HG02642 (cell line): ENCODE data around the gene ABI1.
"Not testable (repeated sequence)": the region's sequence is repeated elsewhere in the genome, so short reads cannot be mapped to it uniquely, and the experiment has no call there.

ENCODE experiments used
- ATAC-seq: cut with Tn5 transposase; IDR thresholded peaks from one replicate; pipeline ENCODE4 v1.9.1; 2021; ENCODE audit warnings: mild to moderate bottlenecking; ENCODE audit not compliant: unreplicated experiment, poor library complexity

Gene ABI1

DNA sequence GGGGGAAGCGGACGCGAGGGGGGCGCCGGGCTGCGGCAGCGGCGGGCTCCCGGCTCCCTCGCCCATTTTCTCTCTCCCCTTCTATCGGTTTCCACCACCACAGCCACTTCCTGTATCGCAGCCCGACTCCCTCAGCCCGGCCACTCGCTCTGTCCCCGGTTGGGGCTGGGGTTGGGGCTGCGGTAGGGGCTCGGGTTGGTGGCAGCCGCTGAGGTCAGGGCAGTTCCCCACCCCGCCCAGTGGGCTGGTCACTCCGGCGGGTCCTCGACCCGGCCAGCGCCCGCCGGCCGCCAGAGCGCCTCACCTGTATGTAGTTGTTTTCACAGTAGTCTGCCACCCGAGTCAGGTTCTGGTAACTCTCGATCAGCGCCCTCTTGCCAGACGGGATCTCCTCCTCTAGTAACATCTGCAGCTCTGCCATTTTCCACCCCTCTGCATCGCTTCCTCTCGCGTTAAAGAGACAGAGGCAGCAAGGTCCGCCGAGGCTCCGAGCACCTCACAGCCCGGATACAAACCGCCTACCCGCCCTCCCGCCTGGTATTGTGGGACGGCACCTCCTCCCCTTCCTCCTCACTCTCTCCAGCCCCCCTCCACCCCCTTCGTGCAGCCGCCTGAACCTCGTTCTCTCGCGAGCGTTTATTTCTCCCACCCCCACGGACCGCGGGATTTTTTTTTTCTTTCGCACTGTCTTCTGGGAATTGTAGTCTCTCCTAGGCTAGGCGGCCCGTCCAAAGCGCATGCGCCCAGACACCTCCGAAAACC lies at the start of gene ABI1:
ABI1 (minus strand) TSS at position 516 of the 762 bp plus-strand sequence; CDS start at position 421, 95 bp downstream.
- ATAC-seq = peak; percentile 78

DNA sequence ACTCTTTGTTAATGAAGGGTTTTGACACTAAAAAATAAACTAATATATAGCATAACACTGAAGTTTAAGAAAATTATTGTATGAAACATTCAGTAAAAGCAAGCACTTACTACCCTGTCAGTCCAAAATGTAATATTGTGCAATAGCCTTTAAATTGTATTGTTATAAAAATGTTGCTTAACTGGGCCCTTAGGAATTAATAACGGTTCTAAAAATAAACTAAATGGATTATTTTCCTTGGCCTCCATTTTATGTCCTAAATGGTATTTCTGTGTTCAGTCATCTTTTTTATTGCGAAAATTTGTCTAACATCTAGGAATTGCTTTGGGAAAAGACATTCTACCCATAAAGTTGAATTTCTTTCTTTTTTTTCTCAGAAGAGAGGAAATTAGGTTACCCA lies 49.0 kb upstream of the ABI1 start:
- no peak for ATAC-seq

DNA sequence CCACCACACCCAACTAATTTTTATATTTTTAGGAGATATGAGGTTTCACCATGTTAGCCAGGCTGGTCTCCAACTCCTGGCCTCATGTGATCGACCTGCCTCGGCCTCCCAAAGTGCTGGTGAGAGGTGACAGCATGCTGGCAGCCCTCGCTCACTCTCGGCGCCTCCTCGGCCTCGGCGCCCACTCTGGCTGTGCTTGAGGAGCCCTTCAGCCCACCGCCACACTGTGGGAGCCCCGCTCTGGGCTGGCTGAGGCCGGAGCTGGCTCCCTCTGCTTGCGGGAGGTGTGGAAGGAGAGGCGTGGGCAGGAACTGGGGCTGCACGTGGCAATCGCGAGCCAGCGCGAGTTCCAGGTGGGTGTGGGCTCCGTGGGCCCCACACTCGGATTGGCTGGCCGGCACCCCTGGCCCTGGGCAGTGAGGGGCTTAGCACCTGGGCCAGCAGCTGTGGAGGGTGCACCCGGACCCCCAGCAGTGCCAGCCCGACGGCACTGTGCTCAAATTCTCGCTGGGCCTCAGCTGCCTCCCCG lies 44.6 kb upstream of the ABI1 start:
- ATAC-seq = not testable (repeated sequence)

DNA sequence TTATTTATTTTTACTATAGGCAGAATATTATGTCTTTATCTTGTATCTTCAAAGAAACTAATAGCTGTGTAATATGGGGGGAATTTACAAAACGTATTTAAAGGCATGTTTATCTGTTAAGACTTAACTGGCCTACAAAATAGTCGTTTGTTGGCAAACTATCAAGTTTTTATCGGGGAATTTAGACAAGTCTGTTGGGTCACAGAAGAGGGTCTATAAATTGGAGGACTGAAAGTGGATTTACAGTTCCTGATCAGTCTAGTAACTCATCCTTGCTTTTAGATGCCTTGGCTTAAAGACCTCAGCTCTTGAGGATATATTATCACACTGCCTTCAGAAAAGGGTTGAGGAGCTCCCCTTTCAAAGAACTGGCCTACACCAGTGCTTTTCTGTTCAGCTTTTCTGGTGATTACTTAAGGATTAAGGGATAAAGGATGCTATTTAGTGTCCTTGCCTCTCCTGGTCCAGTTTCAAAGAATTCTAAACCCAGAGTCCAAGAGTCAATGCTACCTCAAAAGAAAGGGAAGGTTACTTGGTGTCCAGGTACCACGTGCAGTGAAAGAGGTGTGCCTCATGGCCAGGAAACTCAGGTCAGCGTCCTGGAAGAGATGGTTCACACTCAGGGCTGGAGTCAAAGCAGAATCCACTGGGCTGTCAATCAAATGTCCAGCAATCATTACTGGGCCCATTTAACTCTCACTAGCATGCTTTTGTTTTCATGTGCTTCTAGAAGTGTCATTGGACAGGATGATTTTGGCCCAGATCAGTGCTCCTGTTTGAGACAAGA lies 42.9 kb upstream of the ABI1 start:
- ATAC-seq = no peak

DNA sequence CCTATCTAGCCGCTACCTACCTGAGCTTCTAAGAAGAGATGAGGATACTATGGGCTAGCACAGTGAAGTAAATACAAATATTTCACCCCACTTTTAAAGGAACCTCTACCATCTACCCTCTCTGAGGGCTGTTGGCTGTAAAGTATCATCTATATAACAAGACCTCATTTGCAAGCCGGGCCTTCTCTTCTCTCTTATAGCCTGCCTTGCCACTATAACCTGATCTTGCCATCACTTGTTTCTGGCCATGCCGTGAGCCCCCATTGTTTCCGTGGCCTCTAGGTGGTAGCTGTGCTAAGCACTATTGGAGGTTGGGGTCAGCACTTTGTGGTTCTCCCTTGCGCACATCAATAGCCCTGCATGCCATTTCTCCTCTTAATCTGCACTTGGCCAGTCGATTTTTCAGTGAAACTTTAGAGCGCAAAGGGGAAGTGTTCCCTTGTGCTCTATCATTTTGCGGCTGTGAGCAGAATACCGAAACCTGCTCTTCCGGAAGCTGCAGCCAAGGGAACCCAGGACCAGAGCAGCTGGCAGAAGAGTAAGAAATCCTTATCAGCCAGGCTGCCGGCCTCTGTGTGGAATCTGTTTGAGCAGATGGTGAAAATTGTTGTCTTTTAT lies 31.7 kb upstream of the ABI1 start:
- peak; percentile 59 for ATAC-seq

DNA sequence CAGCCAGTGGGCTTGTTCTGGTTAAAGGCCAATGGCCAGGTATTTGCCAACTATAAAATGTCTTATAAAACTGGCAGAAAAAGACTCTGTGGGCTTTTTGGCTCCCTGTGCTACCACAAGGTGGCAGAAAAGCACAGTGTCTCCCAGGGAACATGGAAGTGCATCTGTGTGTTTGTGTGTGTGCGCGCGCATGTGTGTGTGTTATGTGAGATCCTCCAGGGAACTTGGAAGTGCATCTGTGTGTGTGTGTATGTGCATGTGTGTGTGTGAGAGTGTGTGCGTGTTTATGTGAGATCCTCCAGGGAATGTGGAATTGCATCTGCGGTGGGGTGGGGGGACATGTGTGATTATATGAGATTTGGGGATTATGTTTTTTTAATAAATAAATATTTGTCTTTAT lies 30.2 kb upstream of the ABI1 start:
- ATAC-seq = no peak

DNA sequence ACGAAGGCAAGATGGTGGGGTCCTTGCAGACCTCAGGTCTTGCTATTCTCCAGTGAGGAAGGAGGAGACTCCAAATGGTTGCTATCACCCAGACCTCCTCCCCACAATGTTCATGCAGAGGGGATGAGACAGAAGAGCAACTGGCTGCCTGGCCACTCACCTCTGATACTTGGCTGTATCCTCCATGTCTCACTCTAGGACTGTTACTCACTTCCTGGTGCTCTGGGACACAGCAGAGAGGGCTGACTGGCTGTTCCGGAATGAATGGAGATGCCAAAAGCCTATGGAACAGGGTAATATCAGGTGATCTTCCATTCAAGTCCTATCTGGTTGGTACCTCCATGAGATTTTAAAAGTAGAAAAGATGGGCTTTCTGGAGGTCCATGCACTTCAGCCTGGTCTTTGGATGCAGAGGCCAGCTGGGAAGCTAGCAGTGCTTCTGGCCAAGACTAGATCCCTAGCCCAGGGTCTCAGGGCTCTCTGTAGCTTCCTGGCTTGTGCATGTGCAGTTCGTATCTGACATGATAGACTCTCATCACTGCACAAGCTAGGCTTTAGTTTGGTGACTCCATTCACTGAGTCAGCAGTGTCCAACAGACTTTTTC lies 27.0 kb upstream of the ABI1 start:
- ATAC-seq = no peak

DNA sequence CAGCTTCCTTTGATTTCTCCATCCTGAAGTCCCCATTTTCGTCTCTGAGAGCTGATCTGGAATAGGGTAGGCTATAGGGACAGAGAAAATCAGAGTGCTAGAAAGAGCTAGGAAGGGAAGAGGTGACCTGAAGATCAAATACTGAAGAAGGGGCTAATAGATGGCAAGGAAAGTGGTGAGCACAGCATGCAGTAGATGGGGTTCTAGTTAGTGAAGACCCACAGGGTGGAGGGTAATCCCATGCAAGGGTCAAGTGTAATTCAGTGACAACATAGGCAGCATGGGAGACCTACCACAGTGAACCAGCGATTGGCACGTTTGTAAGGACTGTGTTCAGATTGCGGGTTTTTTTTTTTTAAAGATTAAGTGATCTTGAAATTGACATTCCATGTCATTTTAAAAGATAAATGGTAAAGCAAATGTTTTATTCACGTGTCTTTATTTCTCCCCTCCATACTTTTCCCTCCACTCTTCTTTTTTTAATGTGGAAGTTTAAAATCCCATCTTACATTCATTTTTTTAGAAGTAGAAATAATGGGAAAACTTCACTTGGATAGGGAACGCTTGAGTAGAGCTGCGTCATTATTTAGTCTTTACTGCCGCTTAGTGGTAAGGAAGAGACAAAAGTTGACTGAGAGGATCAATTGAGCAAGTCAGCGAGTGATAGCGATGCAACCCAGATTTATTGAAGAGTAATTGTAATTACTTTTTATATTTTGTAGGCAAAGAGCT lies 21.0 kb upstream of the ABI1 start:
- peak; percentile 67 for ATAC-seq

DNA sequence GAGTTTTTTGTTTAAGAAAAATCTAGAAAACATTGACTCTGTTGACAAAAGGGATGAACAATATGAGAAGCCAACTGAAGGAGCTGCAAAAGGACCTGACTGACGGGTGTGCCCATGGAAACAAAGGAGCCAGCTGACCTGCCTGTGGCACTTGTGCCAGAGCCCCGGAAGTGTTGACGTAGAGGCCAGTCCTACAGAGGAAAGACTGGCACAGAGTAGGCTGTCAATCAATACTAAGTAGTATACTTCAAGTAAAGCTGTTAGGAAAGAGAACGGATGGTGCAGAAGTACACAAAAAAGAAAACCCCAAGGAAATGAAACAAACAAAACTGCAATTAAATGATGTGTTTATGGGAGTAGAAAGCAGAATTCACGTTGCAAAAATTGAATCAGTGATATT lies 19.0 kb upstream of the ABI1 start:
- no peak for ATAC-seq

DNA sequence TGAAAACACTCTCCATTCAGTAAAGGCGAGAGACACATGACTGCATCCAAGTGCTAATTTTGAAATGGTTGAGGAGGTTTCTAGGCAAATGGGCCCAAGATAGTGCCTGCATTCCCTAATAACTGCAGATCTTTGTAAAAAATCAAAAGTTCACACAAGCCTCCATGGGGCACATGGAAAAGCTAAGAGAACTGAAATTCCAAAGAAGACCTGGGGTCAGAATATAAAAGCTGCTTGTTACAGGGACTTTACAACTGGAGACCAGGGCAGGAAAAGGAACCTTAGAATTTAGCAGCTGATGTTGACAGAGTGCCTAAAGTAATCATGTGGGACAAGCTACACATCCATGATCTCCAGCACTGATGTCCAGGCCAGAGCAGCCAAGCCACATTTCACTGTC lies 10.0 kb upstream of the ABI1 start:
- no peak for ATAC-seq

DNA sequence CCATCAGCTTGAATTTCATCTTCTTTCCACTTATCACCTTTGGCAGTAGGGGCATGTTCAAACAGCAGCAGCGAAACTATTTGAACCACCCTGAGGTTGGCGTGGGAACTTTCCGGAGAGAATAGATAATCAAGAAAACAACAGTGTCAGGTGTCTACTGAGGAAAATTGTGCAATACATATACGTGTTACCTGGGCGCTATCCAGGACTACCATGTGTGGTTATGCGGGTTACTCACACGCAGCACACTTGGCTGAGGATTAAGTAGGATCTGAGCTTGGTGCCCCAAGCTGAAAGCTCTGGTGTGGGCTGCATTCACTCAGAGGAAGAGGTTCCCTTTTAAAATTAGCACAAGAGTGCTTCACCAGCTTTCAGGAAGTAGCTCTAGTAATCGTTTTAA lies 8.8 kb upstream of the ABI1 start:
- no peak for ATAC-seq

DNA sequence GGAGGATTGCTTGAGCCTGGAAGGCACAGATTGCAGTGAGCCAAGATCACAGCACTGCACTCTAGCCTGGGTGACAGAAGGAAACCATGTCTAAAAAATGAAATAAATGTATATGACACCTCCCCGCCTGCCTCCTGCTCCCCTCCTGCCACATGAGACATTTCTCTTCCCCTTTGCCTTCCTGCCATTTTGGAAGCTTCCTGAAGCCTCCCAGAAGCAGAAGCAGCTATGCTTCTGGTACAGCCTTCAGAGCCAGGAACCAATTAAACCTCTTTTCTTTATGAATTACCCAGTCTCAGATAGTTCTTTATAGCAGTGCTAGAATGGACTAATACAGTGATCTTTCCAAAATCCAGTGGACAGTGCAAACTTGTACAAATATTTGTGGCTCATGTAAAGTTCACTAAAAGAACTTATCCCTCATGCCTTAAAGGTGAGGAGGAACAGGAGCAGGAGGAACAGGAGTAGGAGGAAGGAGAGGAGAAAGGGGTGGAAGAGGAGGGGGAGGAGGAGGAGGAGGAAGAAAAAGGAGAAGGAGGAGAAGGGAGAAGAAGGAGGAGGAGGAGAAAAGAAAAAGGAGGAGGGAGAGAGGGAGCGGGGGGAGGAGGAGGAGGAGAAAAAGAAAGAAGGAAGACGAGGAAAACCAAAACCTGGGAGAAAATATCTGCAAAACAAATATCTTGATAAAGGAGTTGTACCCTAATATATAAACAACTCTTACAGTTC lies 2.8 kb upstream of the ABI1 start:
- ATAC-seq = no peak

DNA sequence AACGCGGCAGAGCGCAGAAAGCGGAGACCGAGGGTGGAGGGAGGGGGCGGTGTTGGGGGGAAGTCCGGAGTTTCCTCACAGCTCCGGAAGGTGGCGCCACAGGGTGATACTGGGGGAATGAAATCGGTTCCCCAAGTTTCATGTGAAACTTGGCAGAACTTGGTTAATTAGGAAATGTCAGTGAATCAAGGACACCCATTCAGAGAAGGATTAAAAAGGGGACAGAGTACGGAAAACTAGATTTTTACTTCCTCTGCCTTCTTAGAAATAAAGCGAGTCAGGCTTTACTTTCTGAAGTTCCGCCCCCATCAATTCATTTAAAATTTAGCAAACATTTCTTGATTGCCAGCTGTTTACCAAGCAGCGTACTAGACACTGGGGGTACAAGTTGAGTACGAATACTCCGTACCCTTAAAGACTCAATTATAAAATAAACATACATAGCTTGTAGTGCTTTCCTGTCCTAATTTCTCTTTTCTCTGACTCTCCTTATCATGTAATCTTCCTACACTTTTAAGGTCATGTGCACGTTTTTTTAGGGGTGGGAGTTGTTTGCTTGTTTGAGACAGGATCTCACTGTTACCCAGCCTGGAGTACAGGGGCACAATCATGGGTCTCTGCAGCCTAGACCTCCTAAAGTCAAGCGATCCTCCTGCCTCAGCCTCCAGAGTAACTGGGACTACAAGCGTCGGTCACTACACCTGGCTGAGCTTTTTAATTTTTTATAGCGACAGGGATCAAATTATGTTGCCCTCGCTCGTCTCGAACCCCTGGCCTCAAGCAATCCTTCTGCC lies 644 bp upstream of the ABI1 start:
- ATAC-seq = no peak

DNA sequence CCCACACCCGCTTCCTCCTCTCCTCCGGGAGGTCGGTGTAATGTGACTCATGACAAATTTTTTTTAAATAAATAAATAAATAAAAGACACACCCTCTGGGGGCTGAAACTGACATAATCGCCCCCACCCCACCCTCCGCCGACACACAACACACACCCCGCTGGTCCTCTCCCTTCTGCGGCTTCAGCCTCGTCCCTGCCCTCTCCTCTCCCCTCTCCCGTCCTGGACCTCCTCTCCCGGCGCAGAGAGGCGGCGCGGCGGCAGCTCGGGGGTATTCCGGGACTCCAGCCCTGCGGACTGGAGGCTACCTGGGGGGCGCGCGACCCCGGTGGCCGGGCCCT lies 686 bp downstream of the ABI1 start:
- peak; percentile 17 for ATAC-seq

DNA sequence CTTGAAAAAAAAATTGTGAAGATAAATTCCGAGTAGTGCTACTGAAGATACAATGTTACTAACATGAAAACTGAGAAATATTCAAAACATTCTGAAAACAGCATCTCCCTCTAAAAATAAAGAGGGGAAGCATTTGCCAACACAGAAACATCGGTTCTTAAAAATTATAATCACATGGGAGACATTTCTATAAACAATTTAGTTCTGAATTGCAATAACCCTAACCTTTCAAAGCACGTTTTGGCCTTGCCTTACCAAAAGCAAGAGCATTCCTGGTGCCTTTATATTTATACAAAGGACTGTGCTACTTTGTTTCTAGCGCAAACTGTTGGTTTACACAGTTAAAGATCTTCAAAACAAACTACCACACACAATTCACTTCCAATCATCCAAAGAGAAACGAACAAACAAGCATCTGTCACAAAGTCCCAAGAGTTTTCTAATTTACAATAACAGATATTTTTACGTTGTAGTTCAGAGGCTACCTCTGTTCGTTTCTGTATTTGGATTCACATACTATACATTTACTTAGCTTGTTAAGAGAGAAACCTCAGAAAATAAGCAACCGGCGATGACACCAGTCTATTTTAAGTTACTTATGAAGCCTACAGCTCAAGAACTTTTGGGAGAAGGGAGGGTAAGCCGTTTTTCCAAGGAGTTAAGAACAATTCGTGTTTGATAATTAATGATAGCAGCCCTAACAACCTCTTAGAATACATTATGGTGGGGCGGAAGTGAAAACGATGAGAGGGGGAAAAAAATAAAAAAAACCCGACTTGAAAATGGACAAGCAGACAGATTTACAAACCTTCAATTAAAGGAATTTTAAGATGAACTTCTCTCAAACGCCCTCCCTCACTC lies 1.3 kb downstream of the ABI1 start:
- ATAC-seq = no peak

DNA sequence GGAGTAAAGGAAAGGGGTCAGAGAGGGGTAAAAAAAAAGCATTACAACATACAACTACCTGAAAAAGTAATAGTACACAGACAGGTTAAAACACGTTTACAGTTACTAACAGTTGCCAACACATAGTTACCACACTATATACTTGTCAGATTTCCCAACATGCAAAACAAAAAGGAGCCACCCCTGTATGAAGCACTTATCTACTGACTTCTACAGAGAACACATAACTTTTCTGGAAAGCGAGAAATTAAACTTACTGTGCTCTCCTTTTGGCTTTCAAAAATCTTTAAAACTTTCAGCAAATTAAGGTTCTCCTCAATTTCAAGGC lies 2.1 kb downstream of the ABI1 start:
- ATAC-seq = no peak

DNA sequence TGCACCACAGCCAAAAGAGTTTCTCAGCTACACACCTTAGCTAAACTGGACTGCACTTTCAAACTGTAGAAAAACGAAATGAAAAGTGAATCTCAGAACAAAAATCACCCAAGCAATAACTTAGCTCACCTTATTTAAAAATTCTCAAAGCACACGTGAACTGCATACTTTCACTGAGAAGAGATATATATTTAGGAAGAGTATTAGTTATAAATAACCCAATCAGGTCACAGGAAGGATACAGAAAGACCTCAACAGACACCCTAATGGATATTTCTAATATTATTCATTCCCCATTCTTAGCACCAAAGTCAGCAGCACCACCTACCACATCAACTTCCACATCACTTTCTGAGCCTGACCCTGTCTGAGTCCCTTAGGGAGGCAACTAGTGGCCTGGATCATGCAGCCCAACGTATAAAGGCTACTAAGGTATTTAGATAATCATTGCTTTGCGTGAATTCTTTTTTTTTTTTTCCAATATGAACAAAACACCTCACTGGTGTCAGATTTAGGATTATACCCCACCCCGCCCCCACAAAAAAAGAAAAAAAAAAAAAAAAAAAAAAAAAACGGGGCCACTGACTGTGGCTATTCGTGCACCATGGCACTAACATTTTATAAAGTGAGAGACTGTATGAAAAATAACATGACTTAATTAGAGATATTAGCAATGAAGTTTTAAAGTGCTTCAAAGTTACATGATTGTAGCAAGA lies 2.6 kb downstream of the ABI1 start:
- peak; percentile 16 for ATAC-seq
